Stimulated activated CD8-positive, alpha-beta memory T cell treated with anti-CD3 and anti-CD28 coated beads, Interleukin-15, amount 100 ng/mL, for 24 hours (primary cell): ENCODE data around the gene KRTAP19-3.
"Not testable (repeated sequence)": the region's sequence is repeated elsewhere in the genome, so short reads cannot be mapped to it uniquely, and the experiment has no call there.

Experiments used
- DNase-seq: peaks from one replicate; pipeline ENCODE4 v3.0.0-alpha.2; 2020; ENCODE audit warnings: low read depth

Gene KRTAP19-3

GRCh38 chr21:30491963-30492428, at the start of gene KRTAP19-3:
KRTAP19-3 (minus strand) TSS chr21:30492013; CDS start chr21:30491957, 56 bp downstream.
- DNase-seq = no peak

GRCh38 chr21:30518876-30519275, 27.1 kb upstream of the KRTAP19-3 start:
- no peak for DNase-seq

- DNase-seq = no peak
Observed at GRCh38 chr21:30515681-30516080, 23.9 kb upstream of the KRTAP19-3 start.

- not testable (repeated sequence) for DNase-seq
Observed at GRCh38 chr21:30505621-30506205, 13.9 kb upstream of the KRTAP19-3 start.

GRCh38 chr21:30502041-30502440, 10.2 kb upstream of the KRTAP19-3 start, which contains the start of gene KRTAP19-5:
KRTAP19-5 (minus strand) TSS chr21:30502141; CDS start chr21:30502090, 51 bp downstream.
- no peak for DNase-seq

GRCh38 chr21:30497065-30497464, 5.3 kb upstream of the KRTAP19-3 start, which contains the start of gene KRTAP19-4:
KRTAP19-4 (minus strand) TSS chr21:30497165; CDS start chr21:30497110, 55 bp downstream.
- DNase-seq = no peak

- DNase-seq = no peak
Observed at GRCh38 chr21:30487336-30487735, 4.5 kb downstream of the KRTAP19-3 start, which contains the start of gene KRTAP19-2. KRTAP19-2 (minus strand) TSS chr21:30487436; CDS start chr21:30487348, 88 bp downstream.

GRCh38 chr21:30486180-30486579, 5.6 kb downstream of the KRTAP19-3 start:
- DNase-seq = no peak

- DNase-seq = no peak
Observed at GRCh38 chr21:30482130-30482529, 9.7 kb downstream of the KRTAP19-3 start.

GRCh38 chr21:30480145-30480544, 11.7 kb downstream of the KRTAP19-3 start, which contains the start of gene KRTAP19-1:
KRTAP19-1 (minus strand) TSS chr21:30480367; CDS start chr21:30480317, 50 bp downstream.
- no peak for DNase-seq

- no peak for DNase-seq
Observed at GRCh38 chr21:30479259-30479658, 12.6 kb downstream of the KRTAP19-3 start.

GRCh38 chr21:30478004-30478403, 13.8 kb downstream of the KRTAP19-3 start:
- no peak for DNase-seq

GRCh38 chr21:30468900-30469714, 22.7 kb downstream of the KRTAP19-3 start:
- DNase-seq = no peak

GRCh38 chr21:30463713-30464112, 28.1 kb downstream of the KRTAP19-3 start:
- no peak for DNase-seq

GRCh38 chr21:30448514-30448913, 43.3 kb downstream of the KRTAP19-3 start:
- DNase-seq = no peak

GRCh38 chr21:30447056-30447455, 44.8 kb downstream of the KRTAP19-3 start:
- no peak for DNase-seq

GRCh38 chr21:30444204-30444603, 47.6 kb downstream of the KRTAP19-3 start:
- DNase-seq = no peak

- DNase-seq = no peak
Observed at GRCh38 chr21:30443226-30443625, 48.6 kb downstream of the KRTAP19-3 start.
